Activated CD4-positive, alpha-beta T cell treated with anti-CD3 and anti-CD28 coated beads, Interleukin-2, amount 50 U/mL, for 4 hours (primary cell): Measurements from ENCODE around the gene CELA3A.
"Not testable (repeated sequence)": the region's sequence is repeated elsewhere in the genome, so short reads cannot be mapped to it uniquely, and the experiment has no call there.

Experiments used
- DNase-seq, 2 experiments: peaks; one replicate each; pipeline ENCODE4 v3.0.0-alpha.2; 2020

Gene CELA3A

GRCh38 chr1:22021061-22021460, 19.6 kb downstream of the CELA3A start:
- DNase-seq, result no peak

GRCh38 chr1:22024485-22025367, 23.3 kb downstream of the CELA3A start:
- peak; percentile 55 to 56 for DNase-seq

DNA sequence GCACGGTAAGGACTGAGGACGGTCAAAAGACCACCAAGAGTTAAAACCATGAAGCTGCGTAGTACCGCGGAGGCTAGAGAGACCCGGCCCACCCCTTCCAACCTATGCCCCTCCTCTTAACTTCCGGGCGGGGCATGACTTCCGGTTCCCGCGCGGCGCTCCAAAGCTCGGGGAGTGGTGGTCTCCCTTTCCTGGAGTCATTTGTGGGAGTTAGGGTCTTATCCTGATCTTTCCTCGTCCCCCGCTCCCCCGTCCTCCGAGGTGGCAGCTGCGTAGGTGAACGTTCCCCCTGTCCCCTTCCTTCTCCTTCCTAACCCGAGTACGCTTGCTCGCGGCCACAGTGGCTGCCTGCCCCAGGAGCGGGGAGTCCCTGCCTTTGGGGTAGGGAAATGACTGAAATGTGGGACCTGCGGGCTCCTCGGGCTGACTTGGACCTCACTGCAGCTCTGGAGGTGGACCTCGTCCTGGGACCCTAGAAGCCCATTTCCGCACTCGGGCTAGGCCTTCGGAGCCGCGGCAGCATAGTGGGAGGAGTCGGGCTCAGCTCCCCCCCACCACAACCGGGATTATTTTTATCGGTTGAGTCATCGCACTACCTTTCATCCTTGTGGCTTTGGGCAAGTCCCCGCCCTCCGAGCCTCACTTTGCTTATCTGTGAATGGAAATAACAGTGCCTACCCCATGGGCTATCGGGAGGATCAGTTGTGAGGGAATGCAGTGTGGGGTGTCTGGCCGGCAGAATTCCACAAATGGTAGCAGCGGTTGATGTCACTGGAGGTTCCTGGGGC, 24.1 kb downstream of the CELA3A start:
- DNase-seq, result peak; percentile 88 to 89

- DNase-seq, result no peak
Measured at GRCh38 chr1:22026924-22027289, 25.4 kb downstream of the CELA3A start.

DNA sequence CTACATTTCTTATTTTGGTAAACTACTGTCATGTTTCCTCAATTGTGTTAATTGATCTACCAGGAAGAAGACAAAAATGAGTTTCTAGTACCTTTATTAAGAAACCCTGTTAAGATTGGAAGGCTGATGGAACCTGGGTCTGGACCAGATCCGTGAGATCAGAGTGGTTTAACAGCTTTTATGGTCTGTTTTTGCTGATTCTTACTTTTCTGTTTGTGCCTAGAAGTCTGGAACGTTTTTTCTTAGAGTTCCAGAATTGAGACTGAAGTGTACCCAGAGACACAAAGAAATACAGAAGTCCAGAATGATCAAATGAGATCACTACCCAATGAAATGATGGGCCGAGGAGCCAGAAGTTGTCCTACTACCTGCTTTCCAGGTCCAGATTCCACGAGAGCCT, 28.6 kb downstream of the CELA3A start:
- DNase-seq, result no peak

GRCh38 chr1:22030473-22030872, 29.0 kb downstream of the CELA3A start:
- no peak for DNase-seq

GRCh38 chr1:22031214-22031962, 29.9 kb downstream of the CELA3A start:
- DNase-seq, result peak; percentile 41

- not testable (repeated sequence) for DNase-seq
Measured at GRCh38 chr1:22034834-22035233, 33.4 kb downstream of the CELA3A start.

- no peak for DNase-seq
Measured at GRCh38 chr1:22037520-22037919, 36.1 kb downstream of the CELA3A start.

DNA sequence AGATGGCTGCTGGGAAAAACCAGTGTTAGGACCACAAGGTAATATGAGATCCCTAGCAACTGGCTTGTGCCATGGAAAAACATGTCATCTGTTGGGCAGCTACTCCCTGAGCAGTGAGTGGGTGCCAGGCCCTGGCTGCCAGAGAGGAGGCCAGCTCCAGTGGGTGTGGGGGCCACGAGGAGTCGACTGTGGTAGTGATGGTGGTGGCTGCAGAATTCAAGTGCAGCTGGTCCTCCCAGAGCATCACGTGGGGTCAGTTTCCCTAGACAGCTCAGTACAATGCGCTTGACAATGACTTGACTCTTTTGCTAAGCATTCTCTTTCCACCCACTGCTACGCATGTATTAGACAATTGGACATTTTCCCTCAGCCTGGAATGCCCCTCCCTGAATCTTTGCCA, 36.6 kb downstream of the CELA3A start:
- no peak for DNase-seq

DNA sequence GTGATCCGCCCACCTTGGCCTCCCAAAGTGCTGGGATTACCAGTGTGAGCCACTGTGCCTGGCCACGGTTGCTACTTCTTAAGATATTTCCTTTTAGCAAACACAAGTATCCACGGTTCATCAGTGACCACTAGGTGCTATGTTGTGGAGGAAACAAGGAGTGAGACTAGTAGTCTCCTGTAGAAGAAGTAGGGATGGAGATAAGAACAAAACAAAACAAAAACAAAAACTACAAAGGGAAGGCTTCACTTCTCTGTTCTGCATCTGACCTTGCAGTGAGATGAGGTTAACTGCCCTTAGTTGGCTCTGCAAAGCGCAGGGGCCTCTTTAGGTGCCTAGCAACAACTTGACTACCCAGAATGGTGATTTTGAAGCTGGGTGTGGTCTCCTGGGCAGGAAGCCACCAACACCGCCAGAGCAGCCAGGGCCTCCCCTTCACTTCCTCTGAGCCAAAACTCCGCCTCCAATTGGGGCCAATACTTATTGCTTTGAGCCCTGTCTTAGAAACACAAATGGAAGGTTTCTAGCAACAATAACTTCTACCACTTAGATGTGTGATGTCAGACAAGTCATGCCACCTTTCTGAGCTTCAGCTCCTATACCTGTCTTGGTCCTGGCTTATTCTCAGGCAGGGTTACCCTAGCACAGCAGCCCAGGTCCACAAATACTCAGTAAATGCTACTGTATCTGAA, 38.3 kb downstream of the CELA3A start:
- peak; percentile 77 to 78 for DNase-seq

GRCh38 chr1:22040286-22040623, 38.8 kb downstream of the CELA3A start:
- no peak for DNase-seq

- DNase-seq, result no peak
Measured at GRCh38 chr1:22041505-22041904, 40.0 kb downstream of the CELA3A start.

GRCh38 chr1:22043198-22043769, 41.8 kb downstream of the CELA3A start:
- no peak for DNase-seq

DNA sequence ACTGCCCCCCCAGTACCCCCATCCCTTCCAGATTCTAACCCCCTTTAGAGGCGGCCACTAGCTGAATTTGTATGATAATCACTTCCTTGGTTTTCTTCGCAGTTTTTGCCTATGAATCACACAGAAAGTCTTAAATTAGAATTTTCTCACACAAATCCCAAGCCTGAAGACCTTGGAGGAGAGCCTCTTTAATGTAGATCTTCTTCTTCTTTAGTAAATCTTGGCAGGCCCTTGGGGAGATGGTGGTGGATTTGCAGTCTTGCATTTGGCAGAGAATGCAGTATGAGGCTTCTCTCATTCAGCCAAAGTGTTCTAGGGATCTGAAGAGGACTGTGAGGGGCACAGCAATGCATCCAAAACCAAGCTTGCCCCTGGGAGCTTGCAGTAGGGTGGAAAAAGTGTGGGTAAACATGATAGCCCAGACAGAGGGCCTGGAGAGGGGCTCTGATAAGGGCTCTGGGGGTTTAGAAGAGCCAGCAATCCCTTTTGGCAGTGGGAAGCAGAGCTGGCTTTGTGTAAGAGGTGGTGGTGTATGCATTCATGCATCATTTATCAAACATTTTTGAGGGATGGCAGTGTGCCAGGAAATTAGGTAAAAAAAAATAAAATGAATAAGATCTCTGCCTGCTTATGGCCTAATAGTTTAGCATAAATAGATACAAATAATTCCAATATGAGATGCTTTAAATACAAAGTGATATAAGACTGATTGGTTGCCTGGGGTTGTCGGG, 43.4 kb downstream of the CELA3A start:
- DNase-seq, result no peak

GRCh38 chr1:22045604-22046228, 44.3 kb downstream of the CELA3A start:
- no peak for DNase-seq

- DNase-seq, result peak in 1 of 2 experiments; percentile 19
Measured at GRCh38 chr1:22048351-22049192, 47.1 kb downstream of the CELA3A start.

- DNase-seq, result no peak
Measured at GRCh38 chr1:22050330-22050729, 48.9 kb downstream of the CELA3A start.

- DNase-seq, result no peak
Measured at GRCh38 chr1:22051607-22052114, 50.2 kb downstream of the CELA3A start.
